Hematopoietic multipotent progenitor cell treated with erythropoietin and hydrocortisone succinate and interleukin-3 and kit ligand, for 15 days (in vitro differentiated cells): ENCODE results near the gene ALAD.
"Not testable (repeated sequence)": the region's sequence is repeated elsewhere in the genome, so short reads cannot be mapped to it uniquely, and the experiment has no call there.

Experiments used
- DNase-seq: peaks from one replicate; pipeline ENCODE4 v3.0.0-alpha.2; 2015; ENCODE audit warnings: low spot score

The ALAD gene

DNA sequence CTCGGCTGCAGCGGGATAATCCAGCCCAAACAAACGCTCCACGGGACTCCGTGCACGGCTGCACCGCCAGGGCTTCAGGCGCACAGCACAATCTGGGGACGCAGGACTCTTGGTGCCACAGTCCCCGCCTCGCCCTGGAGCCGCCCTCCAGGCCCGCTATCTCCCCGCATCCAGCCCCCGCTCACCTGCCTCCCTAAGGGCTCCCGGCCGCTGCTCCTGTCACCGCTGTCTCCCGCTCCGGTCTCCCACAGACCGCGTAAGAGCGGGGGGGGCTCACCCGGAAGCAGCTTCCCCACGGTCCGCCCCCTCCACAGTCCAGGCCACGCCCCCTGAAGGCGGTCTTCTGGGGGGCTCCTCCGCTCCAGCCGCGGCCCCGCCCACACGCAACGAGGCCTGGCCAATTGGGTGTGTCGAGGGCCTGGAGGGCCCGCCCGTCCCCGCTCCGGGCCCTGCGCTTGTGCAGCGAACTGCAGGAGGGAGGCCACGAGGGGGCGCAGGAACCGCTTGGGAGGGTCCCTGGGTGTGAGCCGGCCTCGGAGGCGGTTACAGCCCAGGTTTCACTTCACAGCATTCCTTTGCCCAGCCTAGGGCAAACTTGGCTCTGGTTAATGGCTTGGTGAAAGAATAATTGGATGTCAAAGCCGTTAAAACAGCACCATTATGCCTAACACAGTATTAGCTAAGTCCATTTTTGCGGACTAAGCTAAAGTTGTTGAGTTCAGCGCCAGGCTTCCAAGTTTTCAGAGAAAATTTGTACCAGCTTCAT is at the start of gene ALAD:
ALAD (minus strand) TSS at position 258 of the 766 bp plus-strand sequence. CDS start 7,725 bp downstream, outside the sequence.
- DNase-seq, result peak; percentile 100

DNA sequence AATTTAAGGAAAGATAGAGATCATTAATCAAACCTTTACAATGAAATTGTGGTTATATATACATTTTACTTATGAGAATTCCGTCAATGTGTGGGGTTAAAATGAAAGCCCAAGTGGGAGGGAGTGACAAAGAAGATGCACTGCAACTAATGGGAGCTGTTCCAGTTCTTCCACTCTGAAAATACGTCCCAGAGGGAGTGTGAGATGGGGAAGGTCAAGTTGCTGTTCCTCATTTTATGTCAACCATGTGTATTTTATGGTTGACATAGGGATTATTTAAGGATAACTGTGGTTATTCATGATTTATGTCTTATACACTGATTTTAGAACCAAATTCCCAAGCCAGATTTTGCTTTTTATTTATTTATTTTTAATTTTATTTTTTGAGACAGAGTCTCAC is 48.3 kb upstream of the ALAD start:
- DNase-seq, result no peak

DNA sequence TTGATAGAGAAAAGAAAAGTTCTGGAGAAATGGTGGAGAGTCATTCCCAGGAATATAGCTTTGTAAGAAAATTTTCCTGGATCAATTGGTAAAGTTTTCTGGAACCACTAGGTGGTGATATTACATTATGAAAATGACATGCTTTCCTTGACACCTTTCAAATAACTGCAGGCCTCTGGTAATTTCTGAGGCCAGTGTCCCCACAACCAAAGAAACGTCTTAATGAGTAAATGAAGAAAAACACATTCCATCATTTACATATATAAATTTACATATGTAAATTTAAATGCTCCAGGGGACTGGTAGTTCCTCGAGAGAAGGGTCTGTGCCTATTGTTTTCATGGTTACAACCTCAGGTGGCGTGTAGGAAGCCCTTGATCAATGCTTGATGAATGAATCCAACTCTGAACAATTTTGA is 45.2 kb upstream of the ALAD start:
- peak; percentile 76 for DNase-seq

DNA sequence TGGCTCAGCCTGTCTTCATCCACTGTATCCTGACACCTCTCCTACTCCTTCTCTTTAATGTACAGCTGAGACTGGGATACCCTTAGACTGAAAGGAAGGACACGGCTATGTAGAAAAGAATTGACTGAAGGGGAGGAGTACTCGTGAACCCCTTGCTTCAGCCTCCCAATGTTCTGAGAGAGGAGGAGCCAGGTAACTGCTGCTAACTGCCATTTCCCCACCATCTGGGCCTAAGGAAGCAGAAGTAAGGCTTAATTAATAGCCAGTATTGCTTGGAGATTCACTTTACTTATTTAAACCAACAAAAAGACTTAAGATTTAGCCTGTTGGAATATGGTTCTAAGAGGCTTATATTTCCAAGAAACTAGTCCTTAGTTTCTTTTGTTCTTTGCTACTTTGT is 43.7 kb upstream of the ALAD start:
- no peak for DNase-seq

DNA sequence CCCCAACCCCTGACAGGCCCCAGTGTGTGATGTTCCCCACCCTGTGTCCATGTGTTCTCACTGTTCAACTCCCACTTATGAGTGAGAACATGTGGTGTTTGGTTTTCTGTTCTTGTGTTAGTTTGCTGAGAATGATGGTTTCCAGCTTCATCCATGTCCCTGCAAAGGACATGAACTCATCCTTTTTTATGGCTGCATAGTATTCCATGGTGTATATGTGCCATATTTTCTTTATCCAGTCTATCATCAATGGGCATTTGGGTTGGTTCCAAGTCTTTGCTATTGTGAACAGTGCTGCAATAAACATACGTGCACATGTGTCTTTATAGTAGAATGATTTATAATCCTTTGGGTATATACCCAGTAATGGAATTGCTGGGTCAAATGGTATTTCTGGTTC is 36.6 kb upstream of the ALAD start:
- DNase-seq, result not testable (repeated sequence)

DNA sequence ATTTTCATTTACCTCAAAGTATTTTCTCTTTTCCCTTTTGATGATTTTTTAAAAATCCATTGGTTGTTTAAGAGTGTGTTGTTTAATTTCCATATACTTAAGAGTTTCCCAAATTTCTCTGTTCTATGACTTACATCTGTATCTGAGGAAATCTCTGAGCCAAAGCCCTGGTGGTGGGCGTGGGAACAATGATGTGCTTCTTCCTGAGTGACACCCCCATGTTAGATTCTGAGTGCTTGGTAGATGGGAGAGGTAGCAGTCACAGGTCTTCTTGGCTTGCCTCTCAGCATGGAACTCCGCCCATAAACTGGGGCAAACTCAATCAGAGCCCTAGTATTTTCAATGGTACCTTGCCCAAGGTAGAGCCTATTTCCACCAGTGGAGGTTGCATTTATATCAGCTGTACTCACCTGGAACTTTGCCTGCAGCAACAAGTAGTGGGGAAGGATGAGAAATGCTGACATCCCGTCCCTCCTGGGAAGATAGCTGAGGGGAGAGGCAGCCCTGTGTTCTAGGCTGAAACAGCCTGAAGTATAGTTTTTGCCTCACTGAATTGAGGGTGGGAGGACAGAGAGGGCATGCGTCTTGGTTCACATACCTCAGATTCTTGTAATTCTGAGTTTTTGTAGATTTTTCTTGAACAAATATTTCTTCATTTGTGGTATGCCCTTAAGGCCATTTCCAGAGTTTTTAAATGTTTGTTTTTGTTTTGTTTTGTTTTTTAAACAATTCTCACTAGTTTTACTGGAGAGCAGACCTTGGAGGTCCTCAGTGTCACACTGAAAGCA is 35.8 kb upstream of the ALAD start:
- no peak for DNase-seq

DNA sequence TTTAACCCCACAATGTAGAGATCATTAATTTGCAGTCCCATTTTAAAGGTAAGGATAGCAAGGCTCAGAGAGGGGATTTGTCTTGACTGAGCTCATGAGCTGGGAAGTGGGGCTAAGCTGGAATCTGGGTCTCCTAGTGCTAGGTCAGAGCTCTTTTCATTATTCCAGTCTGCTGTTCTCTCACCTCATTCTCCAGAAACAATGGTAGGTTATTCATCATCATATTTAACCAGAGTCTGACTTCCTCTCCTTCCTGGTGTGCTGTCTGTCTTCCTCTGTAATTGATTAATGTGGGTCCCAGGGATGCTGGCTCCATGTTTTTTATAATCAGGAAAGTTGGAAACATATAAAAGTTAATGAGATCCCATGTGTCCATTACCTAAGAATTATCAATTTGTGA is 30.1 kb upstream of the ALAD start:
- DNase-seq, result no peak

DNA sequence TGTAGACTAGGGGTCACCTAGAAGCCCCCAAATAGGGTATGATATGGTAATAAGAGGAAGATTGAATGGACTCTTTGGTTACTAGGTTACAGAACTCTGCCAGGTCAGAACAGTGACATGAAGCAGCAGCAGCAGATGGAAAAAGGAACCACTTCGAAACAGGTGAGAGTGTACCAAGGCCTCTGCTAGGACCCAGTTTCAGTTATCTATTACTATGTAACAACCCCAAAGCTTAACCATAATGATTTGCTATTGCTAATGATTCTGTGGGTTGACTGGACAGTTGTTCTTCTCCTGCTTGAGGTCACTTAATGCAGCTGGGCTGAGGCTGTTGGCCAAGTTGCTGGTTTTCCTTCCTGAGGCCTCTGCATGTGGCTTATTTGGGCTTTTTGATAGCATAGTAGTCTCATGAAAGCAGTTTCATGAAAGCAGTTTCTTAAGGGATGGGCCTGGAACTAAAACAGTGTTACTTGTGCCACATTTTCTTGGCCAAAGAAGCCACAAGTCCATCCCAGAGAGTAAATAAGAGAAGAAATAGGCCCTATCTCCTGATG is 27.1 kb upstream of the ALAD start:
- no peak for DNase-seq

DNA sequence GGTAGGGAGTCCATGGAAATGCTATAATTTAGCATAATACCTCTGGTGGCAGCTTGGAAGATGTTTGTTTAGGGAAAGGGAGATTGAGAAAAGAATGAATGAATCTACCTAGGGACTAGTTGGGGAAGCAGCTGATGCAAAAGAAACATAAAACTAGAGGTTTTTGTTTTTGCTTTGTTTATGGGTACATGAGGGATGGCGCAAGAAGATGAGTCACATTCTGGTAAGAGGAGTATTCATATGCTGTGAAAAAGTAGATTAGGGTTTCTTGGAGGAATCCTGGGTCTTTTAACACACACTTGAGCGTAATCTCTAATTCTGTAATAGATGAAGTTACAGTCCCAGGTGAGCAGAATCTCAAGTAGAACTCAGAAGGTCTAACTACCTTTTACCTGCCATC is 26.5 kb upstream of the ALAD start:
- DNase-seq, result no peak

DNA sequence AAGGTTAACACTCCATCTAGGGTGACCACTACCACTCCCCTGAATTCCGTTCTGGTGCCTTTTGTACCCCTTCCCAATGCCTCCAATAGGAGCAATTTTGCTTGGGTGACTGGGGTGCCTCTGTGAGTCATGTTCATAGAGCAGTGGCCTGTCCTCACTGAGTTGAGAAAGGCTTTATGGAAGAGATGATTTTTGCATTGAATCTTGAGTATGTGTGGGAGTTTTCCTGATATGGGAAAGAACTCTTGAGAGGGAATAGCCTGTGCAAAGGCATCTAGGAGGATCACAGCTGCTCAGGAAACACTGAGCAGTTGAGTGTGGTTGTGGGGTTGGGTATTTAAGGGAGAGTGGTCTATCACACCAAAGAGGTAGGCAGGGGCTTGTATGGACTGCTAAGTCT is 25.6 kb upstream of the ALAD start:
- DNase-seq, result no peak

DNA sequence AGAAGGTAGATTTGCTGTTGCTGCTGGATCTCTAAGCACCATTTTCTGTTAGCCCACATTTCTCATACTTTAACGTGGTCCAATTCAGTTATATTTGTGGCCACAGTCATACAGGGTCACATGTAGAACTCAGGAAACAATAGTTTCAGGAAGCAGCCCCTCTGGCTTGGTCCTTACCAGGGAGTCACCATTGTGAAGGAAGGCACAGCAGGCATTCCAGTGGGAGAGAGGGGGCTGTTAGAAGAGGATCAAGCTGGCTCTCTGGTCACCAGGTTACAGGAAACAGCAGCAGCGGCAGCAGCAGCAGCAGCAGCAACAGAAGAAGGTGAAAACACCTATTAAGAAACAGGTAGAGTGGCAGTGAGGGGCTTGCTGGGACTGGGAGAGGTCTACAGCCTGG is 24.0 kb upstream of the ALAD start:
- no peak for DNase-seq

DNA sequence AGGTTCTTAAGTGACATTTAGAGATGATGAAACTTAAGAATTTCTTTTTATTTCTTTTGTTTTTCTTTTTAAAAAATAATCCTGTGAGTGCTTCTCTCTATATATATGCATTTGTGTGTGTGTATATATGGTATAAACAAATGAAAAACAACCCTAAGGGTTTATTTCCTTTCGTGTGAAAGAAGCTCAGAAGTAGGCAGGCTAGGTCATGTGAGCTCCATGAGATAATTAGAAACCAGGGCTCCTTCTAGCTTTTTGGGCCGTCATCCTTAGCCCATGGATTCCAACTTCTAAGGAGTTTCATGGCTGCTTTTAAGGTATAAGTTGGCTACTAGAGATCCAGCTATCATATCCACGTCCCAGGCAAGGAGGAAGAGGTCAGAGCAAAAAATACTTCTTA is 20.6 kb upstream of the ALAD start:
- DNase-seq, result no peak

DNA sequence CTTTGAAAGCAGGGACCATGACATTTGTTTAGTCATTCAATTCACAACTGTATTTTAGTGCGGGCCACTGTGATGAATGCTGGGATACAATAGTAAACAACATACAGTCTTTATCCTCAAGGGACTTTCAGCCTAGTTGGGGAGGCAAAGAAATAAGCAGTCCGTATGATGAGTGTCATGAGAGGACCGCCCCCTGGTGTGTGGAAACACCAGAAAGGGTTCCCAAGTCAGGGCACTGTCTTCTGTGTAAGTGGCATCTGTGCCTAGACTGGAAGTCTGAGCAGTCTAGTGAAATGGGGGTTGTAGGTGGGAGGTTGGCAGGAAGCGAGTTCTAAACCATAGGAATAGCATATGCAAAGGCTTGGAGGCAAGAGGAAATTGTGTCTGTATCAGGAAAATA is 16.3 kb upstream of the ALAD start:
- DNase-seq, result peak; percentile 40

DNA sequence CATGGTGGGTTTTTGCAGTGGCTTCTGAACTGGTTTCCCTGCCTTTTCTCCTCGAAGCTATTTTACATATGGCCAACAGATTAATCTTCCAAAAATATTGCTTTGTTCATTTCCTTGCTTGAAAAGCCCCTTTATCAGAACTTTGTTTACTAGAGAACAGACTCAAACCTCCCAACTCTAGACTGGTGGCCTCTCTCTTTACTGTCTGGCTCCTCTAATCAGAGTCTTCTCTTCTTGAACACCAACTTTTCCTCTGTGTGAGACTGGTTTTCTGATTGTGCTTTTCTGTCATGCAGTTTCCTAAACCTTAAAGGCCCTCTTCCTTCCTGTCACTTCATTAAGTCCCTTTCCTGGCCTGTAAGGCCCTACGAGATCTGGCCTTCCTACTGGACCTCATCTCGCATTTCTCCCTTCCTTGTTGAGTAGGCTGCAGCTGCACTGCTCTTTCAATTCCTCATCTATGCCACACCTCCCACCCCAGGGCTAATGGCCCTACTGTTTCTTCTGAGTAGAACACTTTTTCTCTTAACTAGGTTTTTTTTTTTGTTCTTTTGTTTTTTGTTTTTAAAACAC is 15.2 kb upstream of the ALAD start:
- no peak for DNase-seq

DNA sequence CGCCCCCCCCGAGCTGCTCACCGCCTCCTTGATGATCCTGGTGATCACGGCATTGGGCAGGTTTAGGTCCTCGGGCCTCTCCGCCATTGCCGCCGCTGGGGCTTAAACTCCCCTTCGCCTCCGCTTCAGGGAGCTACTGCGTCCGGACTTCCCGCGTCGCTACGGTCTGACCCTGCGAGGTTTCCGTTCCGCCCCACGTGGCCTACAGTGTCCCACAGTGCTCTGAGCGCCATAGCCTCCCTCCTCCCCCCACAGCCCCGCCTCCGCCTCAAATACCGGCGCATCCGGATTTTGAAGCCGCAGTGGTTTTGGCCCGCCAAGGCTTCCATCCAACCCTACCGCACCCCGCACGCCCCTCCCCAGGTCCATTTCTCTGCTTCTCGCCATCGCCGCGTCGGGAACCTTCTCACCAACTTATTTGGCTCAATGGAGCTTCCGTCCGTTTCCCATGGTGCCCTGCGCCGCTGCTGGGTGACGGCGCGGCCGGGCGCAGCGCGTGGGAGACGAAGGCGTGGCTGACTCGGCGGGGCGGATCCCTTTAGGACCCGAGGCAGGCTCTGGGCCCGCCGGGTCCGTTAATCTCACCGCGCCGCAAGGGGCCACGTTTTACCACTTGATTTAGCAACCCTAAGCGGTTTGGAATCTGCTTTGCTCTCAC is 9.3 kb upstream of the ALAD start, which contains the start of the genes C9orf43 and POLE3:
C9orf43 (plus strand) TSS at position 541 of the 658 bp plus-strand sequence. CDS start 2,747 bp downstream, outside the sequence.
POLE3 (minus strand) TSS at position 469 of the 658 bp plus-strand sequence; CDS start at position 87, 382 bp downstream.
- peak; percentile 95 for DNase-seq

DNA sequence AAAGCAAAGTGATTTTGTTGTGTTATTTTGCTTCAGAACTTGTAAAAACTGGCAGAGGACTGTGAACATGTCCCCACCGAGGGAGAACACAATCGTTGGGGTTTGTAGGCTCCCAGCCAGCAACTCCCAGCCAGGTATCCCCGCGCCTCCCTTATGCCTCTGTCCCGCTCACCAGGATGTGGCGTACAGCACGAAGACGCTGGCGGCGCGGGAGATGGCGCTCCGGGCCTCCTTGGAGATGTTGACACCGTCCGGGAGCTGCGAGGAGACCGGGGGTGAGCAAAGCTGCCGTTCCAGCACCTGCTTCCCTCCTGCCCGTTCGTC is 8.8 kb upstream of the ALAD start:
- DNase-seq, result no peak

DNA sequence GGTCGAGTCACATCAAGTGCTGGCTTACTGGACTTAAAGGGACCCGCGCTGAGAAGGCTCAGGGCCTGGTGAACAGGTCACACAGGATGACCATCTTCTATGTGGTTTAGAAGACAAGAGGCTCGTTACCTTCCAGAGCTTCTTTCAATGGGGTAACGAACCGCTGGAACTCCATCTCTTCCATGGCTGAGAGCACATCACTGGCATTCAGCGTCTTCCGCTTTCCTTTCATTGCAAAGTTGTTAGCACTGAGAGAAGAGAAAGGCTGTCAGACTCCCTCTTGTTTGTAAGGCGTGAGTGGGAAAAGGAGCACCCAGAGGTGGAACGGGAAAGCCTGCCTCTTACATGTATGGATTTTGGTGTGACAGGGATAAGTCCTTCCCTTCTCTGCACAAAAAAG is 8.4 kb upstream of the ALAD start:
- DNase-seq, result no peak

DNA sequence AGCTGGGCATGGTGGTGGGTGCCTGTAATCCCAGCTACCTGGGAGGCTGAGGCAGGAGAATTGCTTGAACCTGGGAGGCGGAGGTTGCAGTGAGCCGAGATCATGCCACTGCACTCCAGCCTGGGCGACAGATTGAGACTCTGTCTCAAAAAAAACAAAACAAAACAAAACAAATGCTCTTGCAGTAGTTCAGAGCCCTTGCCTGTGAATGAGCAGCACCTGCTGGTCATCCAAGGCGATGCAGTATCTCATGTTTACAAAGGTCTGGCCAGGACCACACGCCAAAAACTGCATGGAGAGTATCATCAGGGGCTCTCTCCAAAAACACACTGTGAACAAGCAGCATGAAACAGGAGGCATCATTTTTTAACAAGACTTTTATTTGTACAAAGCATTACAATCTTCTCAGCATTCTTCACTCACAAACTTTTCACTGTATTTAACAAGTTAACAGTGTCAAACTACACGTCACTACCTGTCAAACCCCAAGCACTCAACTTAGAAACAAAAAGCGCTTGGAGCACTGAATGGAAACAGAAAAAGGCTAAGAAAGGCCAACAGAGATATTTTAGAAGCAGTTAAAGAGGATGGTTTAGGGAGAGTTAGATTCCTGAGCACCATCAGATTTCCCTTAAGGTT is 5.9 kb upstream of the ALAD start:
- peak; percentile 79 for DNase-seq

DNA sequence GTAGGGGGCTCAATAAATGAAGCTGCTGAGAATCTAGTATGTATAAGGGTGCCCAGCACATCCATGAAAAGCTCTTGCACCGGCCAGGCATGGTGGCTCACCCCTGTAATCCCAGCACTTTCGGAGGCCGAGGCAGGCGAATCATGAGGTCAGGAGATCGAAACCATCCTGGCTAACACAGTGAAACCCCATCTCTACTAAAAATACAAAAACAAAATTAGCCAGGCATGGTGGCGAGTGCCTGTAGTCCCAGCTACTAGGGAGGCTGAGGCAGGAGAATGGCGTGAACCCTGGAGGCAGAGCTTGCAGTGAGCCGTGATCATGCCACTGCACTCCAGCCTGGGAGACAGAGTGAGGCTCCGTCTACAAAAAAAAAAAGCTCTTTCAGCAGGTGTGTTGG is 5.3 kb upstream of the ALAD start:
- not testable (repeated sequence) for DNase-seq

DNA sequence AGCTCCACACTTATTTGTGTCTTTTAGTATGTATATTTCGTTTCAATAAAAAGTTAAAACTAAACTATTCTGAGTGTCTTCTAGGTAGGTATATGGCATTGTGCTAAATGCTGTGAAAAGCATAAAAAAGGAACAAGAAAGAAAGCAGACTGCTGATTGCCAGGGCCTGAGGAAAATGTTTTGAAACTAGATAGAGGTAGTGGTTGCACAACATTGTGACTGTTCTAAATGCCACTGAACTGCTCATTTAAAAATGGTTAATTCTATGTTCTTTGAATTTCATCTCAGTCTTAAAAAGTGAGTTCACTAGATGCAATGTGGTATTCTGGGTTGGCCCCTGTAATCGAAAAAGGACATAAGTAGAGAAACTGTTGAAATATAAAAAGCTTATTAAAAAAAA is 2.6 kb upstream of the ALAD start:
- no peak for DNase-seq

DNA sequence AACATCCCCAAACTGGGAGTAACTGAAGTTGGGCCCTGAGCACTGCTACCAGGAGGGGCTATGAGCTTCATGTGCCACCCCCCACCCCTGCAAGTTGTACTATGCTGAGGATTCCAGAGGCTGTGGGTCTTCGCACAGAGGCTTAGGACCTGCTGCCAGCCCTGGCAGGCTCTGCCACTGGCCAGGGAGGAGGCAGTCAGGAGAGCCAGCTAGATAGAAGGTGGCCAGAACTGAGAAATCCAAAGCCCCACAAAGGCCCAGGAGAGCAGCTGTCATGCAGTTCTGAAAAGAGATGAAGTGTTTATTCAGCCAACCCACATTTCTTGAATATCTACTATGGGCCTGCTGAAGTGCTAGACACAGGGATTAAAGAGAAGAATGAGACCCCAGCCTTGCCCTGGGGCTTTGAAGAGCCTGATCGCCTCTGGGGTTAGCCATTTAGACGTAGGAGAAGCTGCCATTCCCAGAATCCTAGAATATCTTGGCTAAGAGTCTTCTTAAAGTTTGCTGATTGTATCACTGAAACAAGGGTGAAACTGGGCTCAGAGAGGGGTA is 1.4 kb downstream of the ALAD start:
- DNase-seq, result peak; percentile 31
